Stimulated activated CD8-positive, alpha-beta memory T cell treated with anti-CD3 and anti-CD28 coated beads, Interleukin-15, amount 100 ng/mL, for 1 hour (primary cell): ENCODE results near the gene S100A7A.
"Not testable (repeated sequence)": the region's sequence is repeated elsewhere in the genome, so short reads cannot be mapped to it uniquely, and the experiment has no call there.

Source experiments
- DNase-seq: peaks from one replicate; pipeline ENCODE4 v3.0.0-alpha.2; 2020; ENCODE audit warnings: low read depth

The S100A7A gene

DNA sequence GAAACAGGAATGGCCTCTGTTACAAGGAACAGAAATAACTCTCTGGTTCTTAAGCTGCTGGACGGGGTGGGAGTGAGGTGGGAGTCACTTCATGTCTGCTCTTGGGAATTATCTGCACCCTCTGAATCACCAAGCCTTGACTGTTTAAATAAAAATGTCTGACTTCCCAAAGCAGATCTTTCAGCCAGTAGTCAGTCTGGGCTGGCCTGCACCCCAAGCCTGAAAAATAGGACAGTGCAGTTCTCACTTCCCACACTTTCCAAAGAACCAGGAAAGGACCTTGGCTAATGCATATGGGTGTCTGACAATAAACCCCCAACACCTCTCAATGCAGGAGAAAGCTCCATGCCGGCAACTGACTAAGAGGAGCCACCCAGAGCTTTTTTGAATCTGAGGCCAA lies 43.3 kb downstream of the S100A7A start:
- no peak for DNase-seq

DNA sequence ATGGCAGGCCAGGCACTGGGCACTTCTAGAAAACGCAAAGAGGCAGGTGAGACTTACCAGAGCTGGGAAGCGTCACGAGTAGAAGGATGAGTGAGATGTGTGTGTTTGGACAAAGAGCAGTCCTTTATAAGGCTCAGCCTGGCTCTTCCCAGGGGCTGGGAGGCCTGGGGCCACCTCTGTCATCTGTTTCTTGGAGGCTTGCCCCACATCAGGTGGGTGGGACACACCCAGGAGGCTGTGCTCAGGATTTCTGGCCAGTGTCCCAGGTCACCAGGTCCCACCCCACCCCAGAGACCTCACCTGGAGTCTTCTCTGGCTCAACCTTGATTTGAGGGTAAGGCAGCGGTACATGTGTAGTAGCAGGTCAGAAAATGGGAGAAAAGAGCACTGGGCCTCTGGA lies 44.2 kb downstream of the S100A7A start, which contains the start of gene S100A7:
S100A7 (minus strand) TSS at position 101 of the 400 bp plus-strand sequence. CDS start 1,638 bp downstream, outside the sequence.
- no peak for DNase-seq

DNA sequence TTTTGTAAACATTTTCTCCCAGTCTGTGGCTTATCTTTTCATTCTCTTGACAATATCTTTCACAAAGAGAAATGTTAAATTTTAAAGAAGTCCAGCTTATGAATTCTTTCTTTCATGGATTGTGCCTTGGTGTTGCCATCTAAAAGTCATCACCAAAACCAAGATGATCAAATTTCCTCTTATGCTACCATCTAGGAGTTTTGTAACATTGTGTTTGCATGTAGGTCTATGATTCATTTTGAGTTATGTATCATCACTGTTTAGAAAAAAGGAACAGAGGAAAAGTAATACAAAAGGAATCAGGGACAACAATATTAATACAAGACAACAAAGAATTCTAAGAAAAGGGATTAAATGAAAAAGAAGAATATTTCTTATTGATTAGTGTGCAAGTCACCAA lies 46.4 kb downstream of the S100A7A start:
- not testable (repeated sequence) for DNase-seq

DNA sequence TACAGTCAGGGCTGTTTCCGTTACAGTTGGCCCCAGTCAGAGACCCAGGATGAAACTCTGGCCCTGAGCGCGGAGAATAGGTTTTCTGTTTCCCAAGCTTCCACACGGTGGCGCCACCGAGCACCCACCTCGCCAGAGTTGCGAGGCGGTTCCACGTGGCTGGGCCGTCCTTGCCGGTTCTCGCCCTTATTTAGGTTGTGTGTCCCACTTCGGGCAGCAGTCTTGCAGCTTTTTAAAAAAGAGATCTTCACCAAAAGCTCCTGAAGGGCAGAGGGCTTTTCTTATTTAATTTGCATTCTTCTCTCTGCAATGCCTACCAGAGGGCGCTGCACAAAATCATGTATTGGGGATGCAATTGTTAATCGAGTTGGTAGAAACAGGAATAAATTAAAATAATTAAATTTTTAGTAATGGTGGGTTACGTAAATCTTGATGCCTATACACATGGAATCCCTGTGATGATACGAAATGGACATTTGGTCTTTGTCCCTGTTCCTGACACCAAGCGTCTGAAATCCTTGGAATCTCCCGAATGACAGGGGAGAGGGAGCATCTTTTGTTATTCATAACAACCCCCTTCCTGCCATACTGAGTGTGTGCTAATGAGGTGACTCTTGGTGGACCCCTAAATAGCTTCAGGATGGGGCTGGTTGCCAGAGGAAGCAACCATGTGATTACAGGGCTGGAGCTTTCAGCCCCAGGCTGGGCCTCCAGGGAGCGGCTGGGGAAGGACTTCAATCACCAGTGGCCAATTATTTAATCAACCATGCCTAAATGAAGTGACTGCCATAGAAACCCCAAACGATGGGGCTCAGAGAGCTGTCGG lies 49.7 kb downstream of the S100A7A start:
- peak; percentile 14 for DNase-seq

DNA sequence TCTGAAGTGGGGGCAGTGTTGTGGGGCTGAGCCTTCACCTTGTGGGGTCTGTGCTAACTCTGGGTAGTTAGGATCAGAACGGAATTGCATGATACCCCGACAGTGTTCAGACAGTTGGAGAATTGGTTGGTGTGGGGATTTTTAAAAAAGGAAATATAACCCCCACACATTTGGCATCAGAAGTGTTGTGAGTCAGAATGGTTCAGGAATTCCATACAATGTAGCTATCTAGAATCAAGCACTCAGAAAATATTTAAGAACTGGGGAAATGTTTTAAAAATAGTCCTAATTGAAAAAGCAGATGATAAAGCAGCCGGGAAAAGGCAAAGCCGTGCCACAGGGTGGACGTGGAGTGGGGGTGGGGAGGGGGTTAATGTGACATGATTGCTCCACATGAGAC lies 50.6 kb downstream of the S100A7A start:
- no peak for DNase-seq

DNA sequence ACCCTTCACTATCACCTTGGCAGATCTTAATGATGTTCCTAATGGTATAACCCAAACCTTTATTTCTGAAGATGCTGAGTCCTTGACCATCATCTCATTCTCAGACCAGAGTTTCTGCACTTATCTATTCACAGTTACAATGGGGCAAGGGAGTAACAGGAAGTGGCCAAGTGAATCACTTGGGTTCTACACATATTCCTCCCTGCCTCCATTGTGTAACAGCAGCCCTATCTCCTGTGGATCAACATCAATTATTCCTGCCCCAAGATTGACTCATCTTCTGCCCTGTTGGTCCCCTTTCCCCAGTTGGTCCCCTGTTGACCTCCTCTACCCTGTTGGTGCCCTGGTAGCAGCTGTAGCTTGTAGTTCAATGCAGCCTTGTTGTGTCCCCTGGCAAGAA lies 54.4 kb downstream of the S100A7A start:
- no peak for DNase-seq
